Peyer's patch (tissue), 4 donors: Measurements from ENCODE around the gene POTEG. TPM values are rescaled to one million over a fixed set of nuclear protein-coding genes. Genes with fewer than 3 reads are reported as not detected.

Experiments
- small RNA-seq, 2 donors: library from RNA; depleted of rRNA; stranded (forward); fragments of <200 nt; gene quantifications; one replicate each; pipeline ENCODE3, GENCODE V24; 2016
- total RNA-seq, 4 donors: library from RNA; depleted of rRNA; stranded (reverse); fragments of >200 nt; gene quantifications; one replicate each; pipeline ENCODE4 v1.1.0, GENCODE V29; 2016

POTEG gene
- total RNA-seq, 4 donors from 2014 or later, result 2.5 TPM; not detected in 3

Small RNA genes lying within 50 kb of the gene (small RNA-seq; reads per million reads assigned to genes)
- gene RNU6-1268P, result 0 reads per million in 2 donors
